Calu3 (cell line): ENCODE results near the gene MAGEB17. TPM values are rescaled to one million over a fixed set of nuclear protein-coding genes. Genes with fewer than 3 reads are reported as not detected.

Experiments used
- BruUV-seq: library from RNA; stranded (reverse); fragments of 400-500 nt; replicated peaks from 2 replicates; lab custom pipeline; 2021; lab: Mats Ljungman, UMichigan
- CTCF ChIA-PET: fragments of 300-600 bp; sonication (Branson Sonifier 250); formaldehyde crosslinking; loops from one replicate; lab custom pipeline; 2022; ENCODE audit warnings: antibody characterized with exemption; lab: Charles Lee
- DNase-seq: peaks from one replicate; pipeline ENCODE4 v3.0.0; 2022
- H3K27ac Mint-ChIP-seq: one replicate; pipeline ENCODE4 v1.8.0; 2022; ENCODE audit warnings: mixed read lengths; ENCODE audit not compliant: unreplicated experiment
- H3K27me3 Mint-ChIP-seq: one replicate; pipeline ENCODE4 v1.8.0; 2022; ENCODE audit warnings: mixed read lengths; ENCODE audit not compliant: unreplicated experiment
- H3K36me3 Mint-ChIP-seq: one replicate; pipeline ENCODE4 v1.8.0; 2022; ENCODE audit warnings: mild to moderate bottlenecking, moderate library complexity, mixed read lengths; ENCODE audit not compliant: insufficient read depth, unreplicated experiment
- H3K4me1 Mint-ChIP-seq: one replicate; pipeline ENCODE4 v1.8.0; 2022; ENCODE audit warnings: mild to moderate bottlenecking, low read depth, mixed read lengths; ENCODE audit not compliant: unreplicated experiment
- H3K4me3 Mint-ChIP-seq: one replicate; pipeline ENCODE4 v1.8.0; 2022; ENCODE audit warnings: mild to moderate bottlenecking, low read depth, moderate library complexity, mixed read lengths; ENCODE audit not compliant: unreplicated experiment
- H3K9me3 Mint-ChIP-seq: one replicate; pipeline ENCODE4 v1.8.0; 2022; ENCODE audit warnings: low read depth, mixed read lengths; ENCODE audit not compliant: unreplicated experiment
- CTCF ChIP-seq: fragments of 200-600 bp; IDR thresholded peaks from one replicate; pipeline ENCODE4 v1.8.0; 2022; ENCODE audit warnings: antibody characterized with exemption; ENCODE audit not compliant: unreplicated experiment
- intact Hi-C: fragments of 100-400 bp; cut with micrococcal nuclease; formaldehyde crosslinking; loops from one replicate; pipeline ENCODE4 v1.10.0; 2022; ENCODE audit not compliant: unreplicated experiment
- total RNA-seq: library from RNA; stranded (reverse); gene quantifications from 2 replicates; pipeline ENCODE4 v1.2.3, GENCODE V29; 2022

MAGEB17 gene
- total RNA-seq, 1 experiment from 2014 or later = not detected

- Mint-ChIP-seq H3K27me3 (no peaks in the 10 kb centered on the region), H3K36me3 (no peaks in the 10 kb centered on the region), H3K27ac (no peak overlapping the region), H3K4me3 (no peak overlapping the region), H3K4me1 (peaks cover 15% of the 10 kb centered on the region), H3K9me3 (no peaks in the 10 kb centered on the region)
- CTCF ChIA-PET = interaction anchor here (1.0 to 2.6 kb wide), 3 partner anchors 89 to 282 kb away, joined by 3 to 15 read pairs (median 7); partner anchors contain the start of gene GRPR
- no TSS peak for BruUV-seq
- no peak for TF ChIP-seq CTCF
- DNase-seq = peak; percentile 35
- intact Hi-C loops = loop anchor here (1.0 to 5.0 kb wide), 3 partner anchors 89 to 282 kb away; partner anchors contain the start of gene GRPR
Observed at GRCh38 chrX:16212436-16212835, 45.2 kb downstream of the MAGEB17 start.

- H3K9me3 Mint-ChIP-seq = no peaks in the 10 kb centered on the region
- no peak for DNase-seq
- no peak for TF ChIP-seq CTCF
- CTCF ChIA-PET = interaction anchor here (2.6 kb wide), 1 partner anchor 91 kb away, joined by 15 read pairs; the partner anchor contains the start of gene GRPR
- H3K27me3 Mint-ChIP-seq = no peaks in the 10 kb centered on the region
- no peak overlapping the region for H3K4me3 Mint-ChIP-seq
- H3K36me3 Mint-ChIP-seq = no peaks in the 10 kb centered on the region
- BruUV-seq = no TSS peak
- intact Hi-C loops = loop anchor here (5.0 kb wide), 1 partner anchor 223 kb away; no protein-coding TSS in a partner anchor
- peaks cover 15% of the 10 kb centered on the region for H3K4me1 Mint-ChIP-seq
- no peak overlapping the region for H3K27ac Mint-ChIP-seq
Observed at GRCh38 chrX:16213961-16214360, 46.7 kb downstream of the MAGEB17 start.

- BruUV-seq = no TSS peak
- Mint-ChIP-seq H3K36me3 (no peaks in the 10 kb centered on the region), H3K9me3 (peaks cover 2% of the 10 kb centered on the region), H3K4me1 (peaks cover 15% of the 10 kb centered on the region), H3K27ac (no peak overlapping the region), H3K4me3 (no peak overlapping the region), H3K27me3 (no peaks in the 10 kb centered on the region)
- DNase-seq = no peak
- no peak for TF ChIP-seq CTCF
- intact Hi-C loops = no loop called here
- CTCF ChIA-PET = no interaction called here
Observed at GRCh38 chrX:16215660-16216059, 48.4 kb downstream of the MAGEB17 start.

Other genes with a start within 250 kb of the MAGEB17 start
- gene GRPR, start 43.9 kb upstream of the MAGEB17 start, total RNA-seq = 0.32 and 0.85 TPM in 2 replicates